Keratinocyte (primary cell): ENCODE results near the gene PRKCA. TPM values are rescaled to one million over a fixed set of nuclear protein-coding genes. Genes with fewer than 3 reads are reported as not detected.

Experiments
- DNase-seq: peaks from one replicate; pipeline ENCODE4 v3.0.0-alpha.2; 2011; ENCODE audit warnings: low read depth, missing footprints, low spot score
- FAIRE-seq: peaks from 2 replicates; lab custom pipeline; 2011; peaks lifted over from hg19 to GRCh38; lab: Jason Lieb, UNC
- H2AFZ ChIP-seq: 2 replicates; pipeline ENCODE4 v1.6.0; 2012; ENCODE audit warnings: low read length, control low read depth, inconsistent platforms; ENCODE audit not compliant: control insufficient read depth
- H3K27ac ChIP-seq: 2 replicates; pipeline ENCODE4 v1.5.1; 2011; ENCODE audit warnings: low read length; ENCODE audit not compliant: control insufficient read depth, insufficient read depth
- H3K27me3 ChIP-seq: 3 replicates; pipeline ENCODE4 v1.6.0; 2011; ENCODE audit warnings: low read length; ENCODE audit not compliant: control insufficient read depth, insufficient read depth; ENCODE audit errors: extremely low read depth
- H3K36me3 ChIP-seq, 2 experiments: 2 replicates in 1 of 2; 3 replicates in 1 of 2; pipeline ENCODE4 v1.5.1; 2011; ENCODE audit warnings: low read length in 2 of 2, mild to moderate bottlenecking in 1 of 2; ENCODE audit not compliant: control insufficient read depth in 2 of 2, insufficient read depth in 2 of 2; ENCODE audit errors: extremely low read depth in 1 of 2
- H3K4me1 ChIP-seq: 3 replicates; pipeline ENCODE4 v1.5.1; 2011; ENCODE audit warnings: low read length; ENCODE audit not compliant: control insufficient read depth, insufficient read depth; ENCODE audit errors: extremely low read depth
- H3K4me2 ChIP-seq: 3 replicates; pipeline ENCODE4 v1.6.0; 2011; ENCODE audit warnings: low read depth, low read length; ENCODE audit not compliant: control insufficient read depth, insufficient read depth; ENCODE audit errors: extremely low read depth
- H3K4me3 ChIP-seq, 3 experiments: fragments of 200-600 bp in 1 of 3; sonication (generic) in 1 of 3; 2 replicates in 2 of 3; 3 replicates in 1 of 3; pipeline ENCODE4 v1.5.1; 2011 to 2016; ENCODE audit warnings: low read length in 3 of 3, mild to moderate bottlenecking in 3 of 3, control low read depth in 2 of 3, inconsistent platforms in 1 of 3, low read depth in 1 of 3, mixed read lengths in 1 of 3, mixed run types in 1 of 3, moderate library complexity in 1 of 3; ENCODE audit not compliant: control insufficient read depth in 2 of 3, insufficient read depth in 2 of 3; ENCODE audit errors: extremely low read depth in 1 of 3
- H3K79me2 ChIP-seq: 2 replicates; pipeline ENCODE4 v1.6.0; 2012; ENCODE audit warnings: low read length; ENCODE audit not compliant: control insufficient read depth, insufficient read depth
- H3K9ac ChIP-seq: 3 replicates; pipeline ENCODE4 v1.6.0; 2011; ENCODE audit warnings: low read length; ENCODE audit not compliant: control insufficient read depth, insufficient read depth; ENCODE audit errors: extremely low read depth
- H3K9me1 ChIP-seq: 3 replicates; pipeline ENCODE4 v1.6.0; 2011; ENCODE audit warnings: low read length; ENCODE audit not compliant: control insufficient read depth, insufficient read depth; ENCODE audit errors: extremely low read depth
- H3K9me3 ChIP-seq: 2 replicates; pipeline ENCODE4 v1.5.1; 2012; ENCODE audit warnings: low read depth, low read length; ENCODE audit not compliant: control insufficient read depth
- H4K20me1 ChIP-seq: 3 replicates; pipeline ENCODE4 v1.6.0; 2011; ENCODE audit warnings: low read length; ENCODE audit not compliant: control insufficient read depth, insufficient read depth; ENCODE audit errors: extremely low read depth
- CTCF ChIP-seq, 3 experiments: IDR thresholded peaks in 1 of 3; conservative IDR thresholded peaks in 1 of 3; optimal IDR thresholded peaks in 1 of 3; 2 replicates in 2 of 3; 3 replicates in 1 of 3; pipeline versions ENCODE3 to v1.5.1; 2011; ENCODE audit warnings: low read length in 3 of 3, mild to moderate bottlenecking in 3 of 3, moderate library complexity in 2 of 3, control low read depth in 1 of 3, inconsistent platforms in 1 of 3; ENCODE audit not compliant: insufficient read depth in 2 of 3; ENCODE audit errors: extremely low read depth in 1 of 3
- EZH2 ChIP-seq: IDR thresholded peaks from one replicate; pipeline ENCODE4 v1.6.1; 2012; ENCODE audit warnings: inconsistent platforms, mild to moderate bottlenecking, low read length, moderate library complexity
- dilution Hi-C: fragments of 300-500 bp; cut with MboI; formaldehyde crosslinking; loops from one replicate; pipeline ENCODE4 v1.7.0; 2020; ENCODE audit warnings: low sequenced_read_pairs; ENCODE audit not compliant: extremely low pct_ligation_motif_present
- polyA plus RNA-seq, 5 experiments: library from polyadenylated mRNA; depleted of rRNA in 3 of 5; stranded (reverse) in 3 of 5; stranded (forward) in 1 of 5; unstranded in 1 of 5; fragments of >200 nt; gene quantifications; 1 replicate in 1 of 5; 2 replicates in 3 of 5; 3 replicates in 1 of 5; pipeline versions ENCODE4 v1.2.1 to v1.2.3, GENCODE V29; 2011 to 2012; ENCODE audit warnings: missing spikeins in 2 of 5, low read depth in 1 of 5, low replicate concordance in 1 of 5

PRKCA gene
- polyA plus RNA-seq, 1 donor (not counting 4 experiments of a cell fraction or from before 2014, with no cell fraction given): 3.6 TPM

GRCh38 chr17:66647391-66647983 lies 345.1 kb downstream of the PRKCA start:
- FAIRE-seq (no peak), DNase-seq (no peak)
- no peak overlapping the region for H2AFZ ChIP-seq
- TF ChIP-seq CTCF (optimal IDR thresholded peaks at IDR 0.05 in 1 of 3, IDR thresholded peaks at IDR 0.05 in 1 of 3, conservative IDR thresholded peaks at IDR 0.05 in 1 of 3; ENCODE audit: extremely low read depth in 1 of 3, insufficient read depth in 2 of 3, low read length in 3 of 3) (no peak), EZH2 (no peak)
- H4K20me1 ChIP-seq: no peaks in the 10 kb centered on the region
- no peaks in the 10 kb centered on the region for H3K9me3 ChIP-seq
- no peak overlapping the region for H3K4me3 ChIP-seq
- no peaks in the 10 kb centered on the region for H3K36me3 ChIP-seq
- H3K9me1 ChIP-seq: no peaks in the 10 kb centered on the region
- H3K79me2 ChIP-seq: no peaks in the 10 kb centered on the region
- no peak overlapping the region for H3K9ac ChIP-seq
- dilution Hi-C loops: no loop called here
- no peaks in the 10 kb centered on the region for H3K4me1 ChIP-seq
- H3K27me3 ChIP-seq: no peaks in the 10 kb centered on the region
- H3K4me2 ChIP-seq: no peak overlapping the region
- H3K27ac ChIP-seq: no peak overlapping the region

GRCh38 chr17:66649818-66650543 lies 347.6 kb downstream of the PRKCA start:
- FAIRE-seq (no peak), DNase-seq (no peak)
- Histone ChIP-seq H3K4me2 (no peak overlapping the region), H3K9me3 (no peaks in the 10 kb centered on the region), H3K36me3 (no peaks in the 10 kb centered on the region), H3K9ac (no peak overlapping the region), H3K27ac (no peak overlapping the region), H3K4me1 (peaks cover 25% of the 10 kb centered on the region), H3K9me1 (no peaks in the 10 kb centered on the region), H2AFZ (no peak overlapping the region), H3K79me2 (no peaks in the 10 kb centered on the region), H4K20me1 (no peaks in the 10 kb centered on the region), H3K4me3 (no peak overlapping the region), H3K27me3 (no peaks in the 10 kb centered on the region)
- dilution Hi-C loops: no loop called here
- TF ChIP-seq EZH2: no peak
- TF ChIP-seq CTCF (optimal IDR thresholded peaks at IDR 0.05 in 1 of 3, IDR thresholded peaks at IDR 0.05 in 1 of 3, conservative IDR thresholded peaks at IDR 0.05 in 1 of 3; ENCODE audit: extremely low read depth in 1 of 3, insufficient read depth in 2 of 3, low read length in 3 of 3): no peak
